Stomach (tissue), 4 donors: Measurements from ENCODE around the gene PIEZO2.
"Not testable (repeated sequence)": the region's sequence is repeated elsewhere in the genome, so short reads cannot be mapped to it uniquely, and the experiment has no call there.

Source experiments
- CTCF ChIP-seq, 7 experiments: fragments of 450-650 bp in 4 of 7; fragments of 200-600 bp in 3 of 7; sonication (generic) in 3 of 7; IDR thresholded peaks; one replicate each; pipeline ENCODE4 v1.5.1; 2016 to 2019; ENCODE audit warnings: antibody characterized with exemption in 7 of 7, control low read depth in 2 of 7, mild to moderate bottlenecking in 1 of 7
- EP300 ChIP-seq: sonication (generic); formaldehyde crosslinking; IDR thresholded peaks from one replicate; pipeline ENCODE4 v1.6.1; 2017; ENCODE audit warnings: antibody characterized with exemption
- POLR2A ChIP-seq, 4 donors: fragments of 450-650 bp; IDR thresholded peaks; one replicate each; pipeline ENCODE4 v1.6.1; 2016; ENCODE audit warnings: antibody characterized with exemption in 4 of 4, control low read depth in 2 of 4, mild to moderate bottlenecking in 1 of 4, moderate library complexity in 1 of 4
- POLR2AphosphoS5 ChIP-seq, 3 donors: sonication (generic); formaldehyde crosslinking; IDR thresholded peaks; one replicate each; pipeline ENCODE4 v1.6.1; 2016; ENCODE audit warnings: antibody characterized with exemption in 3 of 3

GRCh38 chr18:10922712-10923111 is 226.7 kb downstream of the PIEZO2 start:
- TF ChIP-seq CTCF (IDR thresholded peaks at IDR 0.05); POLR2A (IDR thresholded peaks at IDR 0.05); POLR2AphosphoS5 (IDR thresholded peaks at IDR 0.05); EP300: not testable (repeated sequence)
